HEK293 (cell line): ENCODE results near the gene COQ10A.

Experiments used
- CTCF ChIA-PET: fragments of 350-600 bp; formaldehyde crosslinking; extraction: SDS; loops from one replicate; lab custom pipeline; 2021; ENCODE audit warnings: antibody characterized with exemption; lab: Yijun Ruan, JAX
- POLR2A ChIA-PET: fragments of 300-600 bp; formaldehyde crosslinking; extraction: SDS; loops from one replicate; lab custom pipeline; 2020; ENCODE audit warnings: antibody characterized with exemption, inconsistent platforms; lab: Yijun Ruan, JAX
- H3K27ac ChIP-seq: fragments of 200-500 bp; sonication (Bioruptor generic); 2 replicates; pipeline ENCODE4 v1.5.1; 2014; ENCODE audit warnings: low read depth, low read length, control low read depth, inconsistent platforms; ENCODE audit errors: extremely low read depth
- H3K36me3 ChIP-seq, 2 experiments: fragments of 200-500 bp in 1 of 2; sonication (Bioruptor generic) in 1 of 2; 1 replicate in 1 of 2; 2 replicates in 1 of 2; pipeline ENCODE4 v1.5.1; 2014 to 2017; ENCODE audit warnings: inconsistent platforms in 2 of 2, low read length in 2 of 2; ENCODE audit not compliant: control insufficient read depth in 2 of 2, insufficient read depth in 1 of 2
- H3K4me1 ChIP-seq: fragments of 200-500 bp; sonication (Bioruptor generic); 2 replicates; pipeline ENCODE4 v1.5.1; 2014; ENCODE audit warnings: mild to moderate bottlenecking, low read length, inconsistent platforms; ENCODE audit not compliant: control insufficient read depth, insufficient read depth
- H3K4me3 ChIP-seq: 2 replicates; pipeline ENCODE4 v1.5.1; 2011; ENCODE audit warnings: low read depth, mild to moderate bottlenecking, control low read depth, low read length, moderate library complexity
- H3K9me3 ChIP-seq: fragments of 200-500 bp; sonication (Bioruptor generic); 2 replicates; pipeline ENCODE4 v1.5.1; 2014; ENCODE audit warnings: low read depth, low read length, inconsistent platforms; ENCODE audit not compliant: control insufficient read depth, insufficient read depth
- ATF2 ChIP-seq: fragments of 450-650 bp; formaldehyde crosslinking; IDR thresholded peaks from 2 replicates; pipeline ENCODE4 v1.5.1; 2016; ENCODE audit warnings: missing biosample characterization, missing genetic modification characterization, low read depth
- HOXD13 ChIP-seq: sonication (generic); formaldehyde crosslinking; IDR thresholded peaks from 2 replicates; pipeline ENCODE4 v1.8.0; 2022; ENCODE audit warnings: missing genetic modification reagents, borderline replicate concordance
- SP2 ChIP-seq: fragments of 450-650 bp; formaldehyde crosslinking; IDR thresholded peaks from 2 replicates; pipeline ENCODE4 v1.5.1; 2016; ENCODE audit warnings: missing biosample characterization, missing genetic modification characterization
- WT1 ChIP-seq: fragments of 450-650 bp; formaldehyde crosslinking; IDR thresholded peaks from 2 replicates; pipeline ENCODE4 v1.5.1; 2016; ENCODE audit warnings: missing biosample characterization, missing genetic modification characterization
- ZBTB48 ChIP-seq: fragments of 450-650 bp; formaldehyde crosslinking; IDR thresholded peaks from 2 replicates; pipeline ENCODE4 v1.5.1; 2016; ENCODE audit warnings: missing biosample characterization, missing genetic modification characterization
- ZNF155 ChIP-seq: fragments of 450-650 bp; formaldehyde crosslinking; IDR thresholded peaks from 2 replicates; pipeline ENCODE4 v1.5.1; 2016; ENCODE audit warnings: missing biosample characterization, missing genetic modification characterization
- ZNF239 ChIP-seq: fragments of 450-650 bp; formaldehyde crosslinking; IDR thresholded peaks from 2 replicates; pipeline ENCODE4 v1.5.1; 2016; ENCODE audit warnings: missing biosample characterization, missing genetic modification characterization
- ZNF274 ChIP-seq, 2 experiments: fragments of 200-500 bp in 1 of 2; fragments of 450-650 bp in 1 of 2; sonication (Bioruptor generic) in 1 of 2; formaldehyde crosslinking in 1 of 2; IDR thresholded peaks; 2 replicates each; pipeline versions ENCODE4 v1.5.1 to v1.6.1; 2014 to 2016; ENCODE audit warnings: borderline replicate concordance in 1 of 2, inconsistent platforms in 1 of 2, low read length in 1 of 2, missing biosample characterization in 1 of 2, missing genetic modification characterization in 1 of 2
- ZNF48 ChIP-seq: fragments of 450-650 bp; formaldehyde crosslinking; IDR thresholded peaks from 2 replicates; pipeline ENCODE4 v1.5.1; 2016; ENCODE audit warnings: missing biosample characterization, missing genetic modification characterization
- ZNF501 ChIP-seq: fragments of 450-650 bp; formaldehyde crosslinking; IDR thresholded peaks from 2 replicates; pipeline ENCODE4 v1.5.1; 2016; ENCODE audit warnings: missing biosample characterization, missing genetic modification characterization
- ZNF747 ChIP-seq: fragments of 450-650 bp; formaldehyde crosslinking; IDR thresholded peaks from 2 replicates; pipeline ENCODE4 v1.5.1; 2016; ENCODE audit warnings: missing biosample characterization, missing genetic modification characterization
- ZSCAN23 ChIP-seq: fragments of 450-650 bp; formaldehyde crosslinking; IDR thresholded peaks from 2 replicates; pipeline ENCODE4 v1.5.1; 2016; ENCODE audit warnings: missing biosample characterization, missing genetic modification characterization

COQ10A gene

GRCh38 chr12:56236985-56237384 is 29.8 kb upstream of the COQ10A start:
- peaks cover 0 to 56% of the 10 kb centered on the region in 2 experiments; a peak in 2 of 3 replicates for H3K36me3 ChIP-seq
- no peaks in the 10 kb centered on the region for H3K4me1 ChIP-seq
- CTCF ChIA-PET: interaction anchor here (0.6 to 1.5 kb wide), 3 partner anchors 20 to 336 kb away, joined by 3 to 5 read pairs (median 5); partner anchors contain the start of gene COQ10A
- no peak overlapping the region for H3K27ac ChIP-seq
- no peaks in the 10 kb centered on the region for H3K9me3 ChIP-seq
- H3K4me3 ChIP-seq: no peak overlapping the region
- TF ChIP-seq SP2 (0 out of 2 replicates have a peak, but pooled peaks have one; percentile 8), ZNF48 (tag by site-specific recombination) (no peak)
- POLR2A ChIA-PET: interaction anchor here (1.2 kb wide), 1 partner anchor 15 kb away, joined by 7 read pairs; the partner anchor contains the start of gene RNF41

- Histone ChIP-seq H3K9me3 (no peaks in the 10 kb centered on the region), H3K4me1 (no peaks in the 10 kb centered on the region), H3K4me3 (no peak overlapping the region), H3K27ac (no peak overlapping the region), H3K36me3 (peaks cover 3 to 62% of the 10 kb centered on the region in 2 experiments; a peak in 2 of 3 replicates)
- ChIA-PET CTCF (interaction anchor here (1.5 kb wide), 2 partner anchors 19 to 29 kb away, joined by 5 read pairs; partner anchors contain the start of gene COQ10A), POLR2A (no interaction called here)
- TF ChIP-seq HOXD13 (CRISPR knock-in tag): no peak
- TF ChIP-seq ATF2 (tag by site-specific recombination): no peak
- no peak for TF ChIP-seq ZSCAN23 (tag by site-specific recombination)
- TF ChIP-seq ZNF274 (IDR thresholded peaks at IDR 0.05; ENCODE audit: low read length): no peak
- no peak for TF ChIP-seq ZNF274 (tag by site-specific recombination; IDR thresholded peaks at IDR 0.05; ENCODE audit: borderline replicate concordance)
- no peak for TF ChIP-seq WT1
- no peak for TF ChIP-seq ZNF239 (tag by site-specific recombination)
Measured at GRCh38 chr12:56237552-56237951, 29.2 kb upstream of the COQ10A start.

GRCh38 chr12:56241424-56242303 is 25.1 kb upstream of the COQ10A start:
- Histone ChIP-seq H3K36me3 (peaks cover 12 to 91% of the 10 kb centered on the region in 2 experiments; a peak in 2 of 3 replicates), H3K27ac (no peak overlapping the region), H3K9me3 (no peaks in the 10 kb centered on the region), H3K4me3 (no peak overlapping the region), H3K4me1 (no peaks in the 10 kb centered on the region)
- CTCF ChIA-PET: no interaction called here
- TF ChIP-seq ZNF747 (tag by site-specific recombination) (no peak), ZBTB48 (peak; percentile 72)
- POLR2A ChIA-PET: interaction anchor here (1.2 kb wide), 1 partner anchor 74 kb away, joined by 4 read pairs; the partner anchor contains the start of gene CNPY2

GRCh38 chr12:56242986-56243385 is 23.8 kb upstream of the COQ10A start:
- TF ChIP-seq ZSCAN23 (tag by site-specific recombination) (no peak), ZNF155 (no peak), ZNF501 (tag by site-specific recombination) (no peak)
- POLR2A ChIA-PET: interaction anchor here (1.2 kb wide), 1 partner anchor 73 kb away, joined by 4 read pairs; the partner anchor contains the start of gene CNPY2
- Histone ChIP-seq H3K4me1 (no peaks in the 10 kb centered on the region), H3K9me3 (no peaks in the 10 kb centered on the region), H3K4me3 (no peak overlapping the region), H3K36me3 (peaks cover 18 to 90% of the 10 kb centered on the region in 2 experiments; a peak in 2 of 3 replicates), H3K27ac (no peak overlapping the region)
- CTCF ChIA-PET: no interaction called here
